HEK293 (cell line): ENCODE results near the gene DDO.

Source experiments
- BCL11A ChIP-seq: fragments of 450-650 bp; formaldehyde crosslinking; IDR thresholded peaks from 2 replicates; pipeline ENCODE4 v1.5.1; 2016; ENCODE audit warnings: low read depth, missing biosample characterization, missing genetic modification characterization
- MYNN ChIP-seq: fragments of 450-650 bp; formaldehyde crosslinking; IDR thresholded peaks from 2 replicates; pipeline ENCODE4 v1.5.1; 2016; ENCODE audit warnings: missing biosample characterization, missing genetic modification characterization, borderline replicate concordance
- SALL2 ChIP-seq: fragments of 450-650 bp; formaldehyde crosslinking; IDR thresholded peaks from 2 replicates; pipeline ENCODE4 v1.5.0; 2017; ENCODE audit warnings: missing biosample characterization, mild to moderate bottlenecking, missing genetic modification characterization, borderline replicate concordance
- SP2 ChIP-seq: fragments of 450-650 bp; formaldehyde crosslinking; IDR thresholded peaks from 2 replicates; pipeline ENCODE4 v1.5.1; 2016; ENCODE audit warnings: missing biosample characterization, missing genetic modification characterization
- ZBTB1 ChIP-seq: fragments of 450-650 bp; formaldehyde crosslinking; IDR thresholded peaks from 2 replicates; pipeline ENCODE4 v1.5.1; 2016; ENCODE audit warnings: missing biosample characterization, missing genetic modification characterization
- ZNF138 ChIP-seq: fragments of 450-650 bp; formaldehyde crosslinking; IDR thresholded peaks from 2 replicates; pipeline ENCODE4 v1.5.1; 2016; ENCODE audit warnings: missing biosample characterization, missing genetic modification characterization, borderline replicate concordance
- ZNF148 ChIP-seq: fragments of 450-650 bp; formaldehyde crosslinking; IDR thresholded peaks from 2 replicates; pipeline ENCODE4 v1.5.0; 2017; ENCODE audit warnings: missing biosample characterization, missing genetic modification characterization, borderline replicate concordance
- ZNF664 ChIP-seq: fragments of 450-650 bp; formaldehyde crosslinking; IDR thresholded peaks from 2 replicates; pipeline ENCODE4 v1.5.1; 2016; ENCODE audit warnings: missing biosample characterization, missing genetic modification characterization
- ZNF776 ChIP-seq: fragments of 450-650 bp; formaldehyde crosslinking; IDR thresholded peaks from 2 replicates; pipeline ENCODE4 v1.5.0; 2017; ENCODE audit warnings: missing biosample characterization, missing genetic modification characterization, borderline replicate concordance
- ZSCAN23 ChIP-seq: fragments of 450-650 bp; formaldehyde crosslinking; IDR thresholded peaks from 2 replicates; pipeline ENCODE4 v1.5.1; 2016; ENCODE audit warnings: missing biosample characterization, missing genetic modification characterization
- TF ChIP-seq, protein P1 (sequence below): fragments of 450-650 bp; formaldehyde crosslinking; IDR thresholded peaks from 2 replicates; pipeline ENCODE4 v1.5.1; 2016; ENCODE audit warnings: missing biosample characterization, missing genetic modification characterization
- TF ChIP-seq, protein P2 (sequence below): fragments of 450-650 bp; formaldehyde crosslinking; IDR thresholded peaks from 2 replicates; pipeline ENCODE4 v1.5.1; 2016; ENCODE audit warnings: missing biosample characterization, missing genetic modification characterization, borderline replicate concordance

DNA sequence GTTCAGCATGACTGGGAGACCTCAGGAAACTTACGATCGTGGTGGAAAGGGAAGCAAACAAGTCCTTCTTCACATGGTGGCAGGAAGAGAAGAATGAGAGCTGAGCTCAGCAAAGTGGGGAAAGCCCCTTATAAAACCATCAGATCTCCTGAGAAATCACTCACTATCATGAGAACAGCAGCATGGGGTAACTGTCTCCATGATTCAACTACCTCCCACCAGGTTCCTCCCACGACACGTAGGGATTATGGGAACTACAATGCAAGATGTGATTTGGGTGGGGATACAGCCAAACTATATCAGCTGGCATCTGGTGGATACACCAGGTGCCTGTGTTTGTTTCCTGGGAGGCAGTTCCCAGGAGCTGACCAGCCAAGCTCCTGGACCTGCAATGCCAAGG lies 4.9 kb downstream of the DDO start:
- no peak for TF ChIP-seq ZNF664 (tag by site-specific recombination)
- TF ChIP-seq SP2 (tag by site-specific recombination): no peak
- no peak for TF ChIP-seq ZNF776 (tag by site-specific recombination)
- TF ChIP-seq BCL11A (tag by site-specific recombination): no peak
- TF ChIP-seq, protein P1, sequence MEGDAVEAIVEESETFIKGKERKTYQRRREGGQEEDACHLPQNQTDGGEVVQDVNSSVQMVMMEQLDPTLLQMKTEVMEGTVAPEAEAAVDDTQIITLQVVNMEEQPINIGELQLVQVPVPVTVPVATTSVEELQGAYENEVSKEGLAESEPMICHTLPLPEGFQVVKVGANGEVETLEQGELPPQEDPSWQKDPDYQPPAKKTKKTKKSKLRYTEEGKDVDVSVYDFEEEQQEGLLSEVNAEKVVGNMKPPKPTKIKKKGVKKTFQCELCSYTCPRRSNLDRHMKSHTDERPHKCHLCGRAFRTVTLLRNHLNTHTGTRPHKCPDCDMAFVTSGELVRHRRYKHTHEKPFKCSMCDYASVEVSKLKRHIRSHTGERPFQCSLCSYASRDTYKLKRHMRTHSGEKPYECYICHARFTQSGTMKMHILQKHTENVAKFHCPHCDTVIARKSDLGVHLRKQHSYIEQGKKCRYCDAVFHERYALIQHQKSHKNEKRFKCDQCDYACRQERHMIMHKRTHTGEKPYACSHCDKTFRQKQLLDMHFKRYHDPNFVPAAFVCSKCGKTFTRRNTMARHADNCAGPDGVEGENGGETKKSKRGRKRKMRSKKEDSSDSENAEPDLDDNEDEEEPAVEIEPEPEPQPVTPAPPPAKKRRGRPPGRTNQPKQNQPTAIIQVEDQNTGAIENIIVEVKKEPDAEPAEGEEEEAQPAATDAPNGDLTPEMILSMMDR (tag by site-specific recombination): no peak
- no peak for TF ChIP-seq MYNN (tag by site-specific recombination)
- no peak for TF ChIP-seq ZNF148 (tag by site-specific recombination)
- no peak for TF ChIP-seq ZNF138 (tag by site-specific recombination)
- TF ChIP-seq, protein P2, sequence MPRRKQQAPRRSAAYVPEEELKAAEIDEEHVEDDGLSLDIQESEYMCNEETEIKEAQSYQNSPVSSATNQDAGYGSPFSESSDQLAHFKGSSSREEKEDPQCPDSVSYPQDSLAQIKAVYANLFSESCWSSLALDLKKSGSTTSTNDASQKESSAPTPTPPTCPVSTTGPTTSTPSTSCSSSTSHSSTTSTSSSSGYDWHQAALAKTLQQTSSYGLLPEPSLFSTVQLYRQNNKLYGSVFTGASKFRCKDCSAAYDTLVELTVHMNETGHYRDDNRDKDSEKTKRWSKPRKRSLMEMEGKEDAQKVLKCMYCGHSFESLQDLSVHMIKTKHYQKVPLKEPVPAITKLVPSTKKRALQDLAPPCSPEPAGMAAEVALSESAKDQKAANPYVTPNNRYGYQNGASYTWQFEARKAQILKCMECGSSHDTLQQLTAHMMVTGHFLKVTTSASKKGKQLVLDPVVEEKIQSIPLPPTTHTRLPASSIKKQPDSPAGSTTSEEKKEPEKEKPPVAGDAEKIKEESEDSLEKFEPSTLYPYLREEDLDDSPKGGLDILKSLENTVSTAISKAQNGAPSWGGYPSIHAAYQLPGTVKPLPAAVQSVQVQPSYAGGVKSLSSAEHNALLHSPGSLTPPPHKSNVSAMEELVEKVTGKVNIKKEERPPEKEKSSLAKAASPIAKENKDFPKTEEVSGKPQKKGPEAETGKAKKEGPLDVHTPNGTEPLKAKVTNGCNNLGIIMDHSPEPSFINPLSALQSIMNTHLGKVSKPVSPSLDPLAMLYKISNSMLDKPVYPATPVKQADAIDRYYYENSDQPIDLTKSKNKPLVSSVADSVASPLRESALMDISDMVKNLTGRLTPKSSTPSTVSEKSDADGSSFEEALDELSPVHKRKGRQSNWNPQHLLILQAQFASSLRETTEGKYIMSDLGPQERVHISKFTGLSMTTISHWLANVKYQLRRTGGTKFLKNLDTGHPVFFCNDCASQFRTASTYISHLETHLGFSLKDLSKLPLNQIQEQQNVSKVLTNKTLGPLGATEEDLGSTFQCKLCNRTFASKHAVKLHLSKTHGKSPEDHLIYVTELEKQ (tag by site-specific recombination): no peak
- no peak for TF ChIP-seq ZBTB1
- TF ChIP-seq SALL2 (tag by site-specific recombination): no peak
- no peak for TF ChIP-seq ZSCAN23 (tag by site-specific recombination)
